Thymus (tissue), 11 donors: Measurements from ENCODE around the gene SLC29A4. TPM values are rescaled to one million over a fixed set of nuclear protein-coding genes. Genes with fewer than 3 reads are reported as not detected.

Source experiments
- DNase-seq, 9 donors: peaks; one replicate each; pipeline ENCODE4 v3.0.0-alpha.2; 2013; ENCODE audit warnings: low spot score in 9 of 9, low read depth in 6 of 9, missing footprints in 1 of 9
- H3K27ac ChIP-seq, 2 donors: one replicate each; pipeline ENCODE4 v1.5.1; 2013; ENCODE audit warnings: control low read depth in 1 of 2, low read depth in 1 of 2, low read length in 1 of 2, mild to moderate bottlenecking in 1 of 2, moderate library complexity in 1 of 2
- H3K27me3 ChIP-seq, 2 donors: one replicate each; pipeline ENCODE4 v1.5.1; 2013; ENCODE audit warnings: low read length in 1 of 2; ENCODE audit not compliant: control insufficient read depth in 2 of 2, insufficient read depth in 1 of 2
- H3K36me3 ChIP-seq, 2 donors: one replicate each; pipeline ENCODE4 v1.5.1; 2013; ENCODE audit warnings: low read length in 1 of 2, mild to moderate bottlenecking in 1 of 2, moderate library complexity in 1 of 2; ENCODE audit not compliant: control insufficient read depth in 2 of 2, insufficient read depth in 2 of 2
- H3K4me1 ChIP-seq, 2 donors: one replicate each; pipeline ENCODE4 v1.5.1; 2013; ENCODE audit warnings: low read length in 2 of 2; ENCODE audit not compliant: control insufficient read depth in 2 of 2, insufficient read depth in 2 of 2
- H3K4me3 ChIP-seq, 2 donors: one replicate each; pipeline ENCODE4 v1.5.1; 2013; ENCODE audit warnings: low read length in 2 of 2, control low read depth in 1 of 2, mild to moderate bottlenecking in 1 of 2
- H3K9me3 ChIP-seq, 2 donors: one replicate each; pipeline ENCODE4 v1.5.1; 2013; ENCODE audit warnings: low read length in 1 of 2, mild to moderate bottlenecking in 1 of 2; ENCODE audit not compliant: control insufficient read depth in 2 of 2, insufficient read depth in 1 of 2
- WGBS: extraction: QIAGEN DNeasy Blood & Tissue Kit; methylation state at CpG from one replicate; pipeline ENCODE4 v1.1.7; 2013; 5-methylcytosine and 5-hydroxymethylcytosine counted together
- polyA plus RNA-seq: library from polyadenylated mRNA; stranded (reverse); fragments of 200-250 nt; gene quantifications from one replicate; pipeline ENCODE4 v1.2.3, GENCODE V29; 2013
- total RNA-seq: library from RNA; stranded (reverse); fragments of 120-200 nt; gene quantifications from one replicate; pipeline ENCODE4 v1.2.4, GENCODE V29; 2013
- donor health status: healthy.

Gene SLC29A4
- total and polyA plus RNA-seq, 2 donors: 0.38 to 0.62 TPM

GRCh38 chr7:5345171-5345570, 62.4 kb downstream of the SLC29A4 start:
- H3K36me3 ChIP-seq: peaks cover 54 to 65% of the 10 kb centered on the region in 2 donors
- no peaks in the 10 kb centered on the region for H3K4me1 ChIP-seq
- H3K27me3 ChIP-seq: no peaks in the 10 kb centered on the region
- peaks cover 17 to 40% of the 10 kb centered on the region in 2 donors for H3K9me3 ChIP-seq
- no peak overlapping the region for H3K4me3 ChIP-seq
- 99% methylated on average over 13 of the region's 13 CpGs for WGBS
- DNase-seq: no peak
- no peak overlapping the region for H3K27ac ChIP-seq

GRCh38 chr7:5345671-5346070, 62.9 kb downstream of the SLC29A4 start:
- H3K27me3 ChIP-seq: no peaks in the 10 kb centered on the region
- no peak for DNase-seq

GRCh38 chr7:5348134-5349004, 65.6 kb downstream of the SLC29A4 start:
- no peak for DNase-seq
- 97% methylated on average over 21 of the region's 21 CpGs for WGBS
- Histone ChIP-seq H3K9me3 (peaks cover 17 to 24% of the 10 kb centered on the region in 2 donors), H3K4me1 (no peaks in the 10 kb centered on the region), H3K36me3 (peaks cover 58 to 76% of the 10 kb centered on the region in 2 donors), H3K27ac (no peak overlapping the region), H3K27me3 (no peaks in the 10 kb centered on the region), H3K4me3 (no peak overlapping the region)

More at GRCh38 chr7:5345671-5346070, 62.9 kb downstream of the SLC29A4 start:
- H3K36me3 ChIP-seq: peaks cover 55 to 69% of the 10 kb centered on the region in 2 donors
- H3K9me3 ChIP-seq: peaks cover 17 to 40% of the 10 kb centered on the region in 2 donors
- WGBS: 95% methylated on average over 21 of the region's 21 CpGs
- no peaks in the 10 kb centered on the region for H3K4me1 ChIP-seq
- H3K4me3 ChIP-seq: no peak overlapping the region
- H3K27ac ChIP-seq: no peak overlapping the region

GRCh38 chr7:5349005-5349380, 66.2 kb downstream of the SLC29A4 start:
- H3K36me3 ChIP-seq: peaks cover 56 to 70% of the 10 kb centered on the region in 2 donors
- WGBS: 97% methylated on average over 17 of the region's 17 CpGs
- no peak overlapping the region for H3K27ac ChIP-seq
- no peaks in the 10 kb centered on the region for H3K4me1 ChIP-seq
- no peaks in the 10 kb centered on the region for H3K27me3 ChIP-seq
- H3K9me3 ChIP-seq: peaks cover 13 to 21% of the 10 kb centered on the region in 2 donors
- no peak for DNase-seq
- no peak overlapping the region for H3K4me3 ChIP-seq

GRCh38 chr7:5349437-5350173, 66.9 kb downstream of the SLC29A4 start:
- DNase-seq: no peak
- WGBS: 93% methylated on average over 34 of the region's 34 CpGs
- H3K4me1 ChIP-seq: no peaks in the 10 kb centered on the region
- H3K4me3 ChIP-seq: no peak overlapping the region
- H3K27ac ChIP-seq: no peak overlapping the region
- peaks cover 7 to 15% of the 10 kb centered on the region in 2 donors for H3K9me3 ChIP-seq
- peaks cover 50 to 64% of the 10 kb centered on the region in 2 donors for H3K36me3 ChIP-seq
- H3K27me3 ChIP-seq: no peaks in the 10 kb centered on the region

- Histone ChIP-seq H3K27me3 (no peaks in the 10 kb centered on the region), H3K27ac (no peak overlapping the region), H3K4me1 (no peaks in the 10 kb centered on the region), H3K9me3 (peaks cover 2 to 9% of the 10 kb centered on the region in 2 donors), H3K4me3 (no peak overlapping the region), H3K36me3 (peaks cover 45 to 59% of the 10 kb centered on the region in 2 donors)
- WGBS: 98% methylated on average over 15 of the region's 15 CpGs
- no peak for DNase-seq
Measured at GRCh38 chr7:5350174-5350463, 67.4 kb downstream of the SLC29A4 start.

GRCh38 chr7:5350600-5351385, 68.0 kb downstream of the SLC29A4 start:
- no peak for DNase-seq

GRCh38 chr7:5351507-5352265, 68.9 kb downstream of the SLC29A4 start:
- Histone ChIP-seq H3K27me3 (no peaks in the 10 kb centered on the region), H3K36me3 (peaks cover 43 to 57% of the 10 kb centered on the region in 2 donors), H3K4me1 (no peaks in the 10 kb centered on the region), H3K27ac (no peak overlapping the region), H3K4me3 (no peak overlapping the region), H3K9me3 (no peaks in the 10 kb centered on the region)
- no peak for DNase-seq
- WGBS: 98% methylated on average over 35 of the region's 35 CpGs

More at GRCh38 chr7:5350600-5351385, 68.0 kb downstream of the SLC29A4 start:
- Histone ChIP-seq H3K27me3 (no peaks in the 10 kb centered on the region), H3K36me3 (peaks cover 42 to 54% of the 10 kb centered on the region in 2 donors), H3K9me3 (peaks cover 0 to 3% of the 10 kb centered on the region in 2 donors), H3K27ac (no peak overlapping the region), H3K4me1 (no peaks in the 10 kb centered on the region), H3K4me3 (no peak overlapping the region)
- WGBS: 97% methylated on average over 23 of the region's 23 CpGs
